ENCODE results near the gene CNTFR.

Gene CNTFR

GRCh38 chr9:34611251-34611810 lies 21.8 kb upstream of the CNTFR start:
- no peak for TF ChIP-seq JUND (IDR thresholded peaks at IDR 0.05; ENCODE audit: low read depth)

GRCh38 chr9:34610434-34611206 lies 21.1 kb upstream of the CNTFR start:
- TF ChIP-seq JUND (IDR thresholded peaks at IDR 0.05; ENCODE audit: low read depth), result no peak
- DNase-seq (ENCODE audit: low read depth in 1 of 2, low spot score in 1 of 2), result no peak
- in situ Hi-C loops (cut with HindIII; ENCODE audit: low pct_unique_long_range_greater_than_20kb, low sequenced_read_pairs), result no loop called here

More at GRCh38 chr9:34611251-34611810, 21.8 kb upstream of the CNTFR start:
- DNase-seq (ENCODE audit: low read depth in 1 of 2, low spot score in 1 of 2), result no peak
- in situ Hi-C loops (cut with HindIII; ENCODE audit: low pct_unique_long_range_greater_than_20kb, low sequenced_read_pairs), result no loop called here

GRCh38 chr9:34607331-34607730 lies 17.8 kb upstream of the CNTFR start:
- no peak for DNase-seq (ENCODE audit: low read depth in 1 of 2, low spot score in 1 of 2)
- TF ChIP-seq JUND (IDR thresholded peaks at IDR 0.05; ENCODE audit: low read depth), result no peak
- in situ Hi-C loops (cut with HindIII; ENCODE audit: low pct_unique_long_range_greater_than_20kb, low sequenced_read_pairs), result no loop called here

- in situ Hi-C loops (cut with HindIII; ENCODE audit: low pct_unique_long_range_greater_than_20kb, low sequenced_read_pairs), result no loop called here
- no peak for TF ChIP-seq JUND (IDR thresholded peaks at IDR 0.05; ENCODE audit: low read depth)
- DNase-seq (ENCODE audit: low read depth in 1 of 2, low spot score in 1 of 2), result no peak
Observed at GRCh38 chr9:34606905-34607304, 17.4 kb upstream of the CNTFR start.

- no peak for TF ChIP-seq JUND (IDR thresholded peaks at IDR 0.05; ENCODE audit: low read depth)
- no peak for DNase-seq (ENCODE audit: low read depth in 1 of 2, low spot score in 1 of 2)
- in situ Hi-C loops (cut with HindIII; ENCODE audit: low pct_unique_long_range_greater_than_20kb, low sequenced_read_pairs), result no loop called here
Observed at GRCh38 chr9:34606190-34606589, 16.7 kb upstream of the CNTFR start.

GRCh38 chr9:34603610-34604231 lies 14.2 kb upstream of the CNTFR start:
- TF ChIP-seq JUND (IDR thresholded peaks at IDR 0.05; ENCODE audit: low read depth), result no peak
- DNase-seq (ENCODE audit: low read depth in 1 of 2, low spot score in 1 of 2), result peak; percentile 67 to 73
- in situ Hi-C loops (cut with HindIII; ENCODE audit: low pct_unique_long_range_greater_than_20kb, low sequenced_read_pairs), result no loop called here

GRCh38 chr9:34601937-34602573 lies 12.5 kb upstream of the CNTFR start:
- DNase-seq (ENCODE audit: low read depth in 1 of 2, low spot score in 1 of 2), result no peak
- TF ChIP-seq JUND (IDR thresholded peaks at IDR 0.05; ENCODE audit: low read depth), result no peak
- in situ Hi-C loops (cut with HindIII; ENCODE audit: low pct_unique_long_range_greater_than_20kb, low sequenced_read_pairs), result no loop called here

GRCh38 chr9:34600908-34601307 lies 11.4 kb upstream of the CNTFR start:
- no peak for TF ChIP-seq JUND (IDR thresholded peaks at IDR 0.05; ENCODE audit: low read depth)
- DNase-seq (ENCODE audit: low read depth in 1 of 2, low spot score in 1 of 2), result no peak
- in situ Hi-C loops (cut with HindIII; ENCODE audit: low pct_unique_long_range_greater_than_20kb, low sequenced_read_pairs), result no loop called here

- in situ Hi-C loops (cut with HindIII; ENCODE audit: low pct_unique_long_range_greater_than_20kb, low sequenced_read_pairs), result no loop called here
- TF ChIP-seq JUND (IDR thresholded peaks at IDR 0.05; ENCODE audit: low read depth), result no peak
- no peak for DNase-seq (ENCODE audit: low read depth in 1 of 2, low spot score in 1 of 2)
Observed at GRCh38 chr9:34599546-34599945, 10.0 kb upstream of the CNTFR start.

- in situ Hi-C loops (cut with HindIII; ENCODE audit: low pct_unique_long_range_greater_than_20kb, low sequenced_read_pairs), result no loop called here
- no peak for TF ChIP-seq JUND (IDR thresholded peaks at IDR 0.05; ENCODE audit: low read depth)
- DNase-seq (ENCODE audit: low read depth in 1 of 2, low spot score in 1 of 2), result no peak
Observed at GRCh38 chr9:34594177-34594576, 4.7 kb upstream of the CNTFR start.

GRCh38 chr9:34592895-34593601 lies 3.5 kb upstream of the CNTFR start:
- TF ChIP-seq JUND (IDR thresholded peaks at IDR 0.05; ENCODE audit: low read depth), result no peak
- peak; percentile 55 to 59 for DNase-seq (ENCODE audit: low read depth in 1 of 2, low spot score in 1 of 2)
- in situ Hi-C loops (cut with HindIII; ENCODE audit: low pct_unique_long_range_greater_than_20kb, low sequenced_read_pairs), result no loop called here

All from T47D (cell line).